HL-60 (cell line): ENCODE data around the gene RAD9A.
A peak's percentile ranks its signal among the peaks of the same experiment; 100 is the strongest.

Source experiments
- DNase-seq, 2 experiments: peaks; one replicate each; pipeline ENCODE4 v3.0.0-alpha.2; 2010 to 2020; ENCODE audit warnings: low read depth in 1 of 2, low spot score in 1 of 2
- H3K27ac ChIP-seq: fragments of 250-450 bp; sonication (Bioruptor Pico); replicated peaks from 2 replicates; pipeline ENCODE4 v1.5.1; 2020; ENCODE audit warnings: mild to moderate bottlenecking, moderate library complexity
- H3K27me3 ChIP-seq: fragments of 250-450 bp; sonication (Bioruptor Pico); 2 replicates; pipeline ENCODE4 v1.5.1; 2021; ENCODE audit warnings: mild to moderate bottlenecking, moderate library complexity; ENCODE audit not compliant: insufficient read depth, poor library complexity, severe bottlenecking
- H3K4me3 ChIP-seq: replicated peaks from 2 replicates; pipeline ENCODE4 v1.5.1; 2011; ENCODE audit warnings: mild to moderate bottlenecking, control low read depth, low read length; ENCODE audit not compliant: insufficient read depth
- CTCF ChIP-seq: IDR thresholded peaks from one replicate; pipeline ENCODE4 v1.5.1; 2011; ENCODE audit warnings: low read length, control low read depth, inconsistent platforms; ENCODE audit not compliant: insufficient read depth
- GABPA ChIP-seq: IDR thresholded peaks from 2 replicates; pipeline ENCODE4 v1.6.1; 2012; ENCODE audit warnings: low read depth
- POLR2AphosphoS5 ChIP-seq: IDR thresholded peaks from 2 replicates; pipeline ENCODE4 v1.6.1; 2012; ENCODE audit warnings: low read depth
- REST ChIP-seq: IDR thresholded peaks from 2 replicates; pipeline ENCODE4 v1.6.1; 2012; ENCODE audit warnings: low read depth; ENCODE audit not compliant: insufficient replicate concordance
- SPI1 ChIP-seq: IDR thresholded peaks from 2 replicates; pipeline ENCODE4 v1.6.1; 2012; ENCODE audit warnings: low read depth, mild to moderate bottlenecking, borderline replicate concordance

RAD9A gene

GRCh38 chr11:67355023-67355793 is 36.6 kb upstream of the RAD9A start:
- H3K27me3 ChIP-seq = no peaks in the 10 kb centered on the region
- H3K4me3 ChIP-seq = no peak overlapping the region
- peak overlapping the region; percentile 95 for H3K27ac ChIP-seq
- TF ChIP-seq SPI1 (no peak), GABPA (no peak), REST (no peak), CTCF (no peak), POLR2AphosphoS5 (no peak)
- no peak for DNase-seq

- peak overlapping the region; percentile 21; the same call in 1 of the 2 replicates for H3K27ac ChIP-seq
Measured at GRCh38 chr11:67355794-67356386, 35.9 kb upstream of the RAD9A start.

More at GRCh38 chr11:67355794-67356386, 35.9 kb upstream of the RAD9A start:
- no peaks in the 10 kb centered on the region for H3K27me3 ChIP-seq
- DNase-seq = no peak
- TF ChIP-seq REST (no peak), SPI1 (no peak), CTCF (no peak), POLR2AphosphoS5 (no peak), GABPA (no peak)
- no peak overlapping the region for H3K4me3 ChIP-seq
